HEK293 (cell line): ENCODE results near the gene GNAQ.

Experiments used
- CTCF ChIA-PET: fragments of 350-600 bp; formaldehyde crosslinking; extraction: SDS; loops from one replicate; lab custom pipeline; 2021; ENCODE audit warnings: antibody characterized with exemption; lab: Yijun Ruan, JAX
- POLR2A ChIA-PET: fragments of 300-600 bp; formaldehyde crosslinking; extraction: SDS; loops from one replicate; lab custom pipeline; 2020; ENCODE audit warnings: antibody characterized with exemption, inconsistent platforms; lab: Yijun Ruan, JAX
- H3K27ac ChIP-seq: fragments of 200-500 bp; sonication (Bioruptor generic); 2 replicates; pipeline ENCODE4 v1.5.1; 2014; ENCODE audit warnings: low read depth, low read length, control low read depth, inconsistent platforms; ENCODE audit errors: extremely low read depth
- H3K36me3 ChIP-seq, 2 experiments: fragments of 200-500 bp in 1 of 2; sonication (Bioruptor generic) in 1 of 2; 1 replicate in 1 of 2; 2 replicates in 1 of 2; pipeline ENCODE4 v1.5.1; 2014 to 2017; ENCODE audit warnings: inconsistent platforms in 2 of 2, low read length in 2 of 2; ENCODE audit not compliant: control insufficient read depth in 2 of 2, insufficient read depth in 1 of 2
- H3K4me1 ChIP-seq: fragments of 200-500 bp; sonication (Bioruptor generic); 2 replicates; pipeline ENCODE4 v1.5.1; 2014; ENCODE audit warnings: mild to moderate bottlenecking, low read length, inconsistent platforms; ENCODE audit not compliant: control insufficient read depth, insufficient read depth
- H3K4me3 ChIP-seq: 2 replicates; pipeline ENCODE4 v1.5.1; 2011; ENCODE audit warnings: low read depth, mild to moderate bottlenecking, control low read depth, low read length, moderate library complexity
- H3K9me3 ChIP-seq: fragments of 200-500 bp; sonication (Bioruptor generic); 2 replicates; pipeline ENCODE4 v1.5.1; 2014; ENCODE audit warnings: low read depth, low read length, inconsistent platforms; ENCODE audit not compliant: control insufficient read depth, insufficient read depth
- HOXA7 ChIP-seq: sonication (generic); formaldehyde crosslinking; IDR thresholded peaks from 2 replicates; pipeline ENCODE4 v1.8.1; 2022; ENCODE audit warnings: missing genetic modification reagents, borderline replicate concordance
- REPIN1 ChIP-seq: fragments of 450-650 bp; formaldehyde crosslinking; IDR thresholded peaks from 2 replicates; pipeline ENCODE4 v1.5.1; 2017; ENCODE audit warnings: missing biosample characterization, missing genetic modification characterization, low read depth
- SCRT2 ChIP-seq: fragments of 450-650 bp; formaldehyde crosslinking; IDR thresholded peaks from 2 replicates; pipeline ENCODE4 v1.5.1; 2016; ENCODE audit warnings: missing biosample characterization, missing genetic modification characterization
- SP2 ChIP-seq: fragments of 450-650 bp; formaldehyde crosslinking; IDR thresholded peaks from 2 replicates; pipeline ENCODE4 v1.5.1; 2016; ENCODE audit warnings: missing biosample characterization, missing genetic modification characterization
- YY1 ChIP-seq: fragments of 450-650 bp; formaldehyde crosslinking; IDR thresholded peaks from 2 replicates; pipeline ENCODE4 v1.5.1; 2018; ENCODE audit warnings: missing biosample characterization, missing genetic modification characterization
- ZBTB1 ChIP-seq: fragments of 450-650 bp; formaldehyde crosslinking; IDR thresholded peaks from 2 replicates; pipeline ENCODE4 v1.5.1; 2016; ENCODE audit warnings: missing biosample characterization, missing genetic modification characterization
- ZFP3 ChIP-seq: fragments of 450-650 bp; formaldehyde crosslinking; IDR thresholded peaks from 2 replicates; pipeline ENCODE4 v1.5.1; 2016; ENCODE audit warnings: low read depth, missing biosample characterization, missing genetic modification characterization
- ZFP37 ChIP-seq: fragments of 450-650 bp; formaldehyde crosslinking; IDR thresholded peaks from 2 replicates; pipeline ENCODE4 v1.5.1; 2016; ENCODE audit warnings: missing biosample characterization, missing genetic modification characterization
- ZNF121 ChIP-seq: fragments of 450-650 bp; formaldehyde crosslinking; IDR thresholded peaks from 2 replicates; pipeline ENCODE4 v1.5.1; 2016; ENCODE audit warnings: missing biosample characterization, missing genetic modification characterization
- ZNF132 ChIP-seq: fragments of 450-650 bp; formaldehyde crosslinking; IDR thresholded peaks from 2 replicates; pipeline ENCODE4 v1.5.1; 2017; ENCODE audit warnings: missing biosample characterization, missing genetic modification characterization, borderline replicate concordance
- ZNF19 ChIP-seq: fragments of 450-650 bp; formaldehyde crosslinking; IDR thresholded peaks from 2 replicates; pipeline ENCODE4; 2016; ENCODE audit warnings: missing biosample characterization, missing genetic modification characterization, low read depth
- ZNF221 ChIP-seq: fragments of 450-650 bp; formaldehyde crosslinking; IDR thresholded peaks from 2 replicates; pipeline ENCODE4 v1.5.1; 2017; ENCODE audit warnings: missing biosample characterization, missing genetic modification characterization, borderline replicate concordance
- ZNF404 ChIP-seq: fragments of 450-650 bp; formaldehyde crosslinking; IDR thresholded peaks from 2 replicates; pipeline ENCODE4 v1.5.1; 2017; ENCODE audit warnings: missing biosample characterization, missing genetic modification characterization
- ZNF416 ChIP-seq: fragments of 450-650 bp; formaldehyde crosslinking; IDR thresholded peaks from 2 replicates; pipeline ENCODE4 v1.5.1; 2016; ENCODE audit warnings: missing biosample characterization, missing genetic modification characterization
- ZNF48 ChIP-seq: fragments of 450-650 bp; formaldehyde crosslinking; IDR thresholded peaks from 2 replicates; pipeline ENCODE4 v1.5.1; 2016; ENCODE audit warnings: missing biosample characterization, missing genetic modification characterization
- ZNF530 ChIP-seq: fragments of 450-650 bp; formaldehyde crosslinking; IDR thresholded peaks from 2 replicates; pipeline ENCODE4 v1.5.1; 2016; ENCODE audit warnings: low read depth, missing biosample characterization, missing genetic modification characterization
- TF ChIP-seq, protein P1 (sequence below): fragments of 450-650 bp; formaldehyde crosslinking; IDR thresholded peaks from 2 replicates; pipeline ENCODE4 v1.5.1; 2016; ENCODE audit warnings: missing biosample characterization, missing genetic modification characterization
- TF ChIP-seq, protein P2 (sequence below): fragments of 450-650 bp; formaldehyde crosslinking; conservative IDR thresholded peaks from 2 replicates; pipeline ENCODE4 v1.5.1; 2016; ENCODE audit warnings: low read depth, missing biosample characterization, missing genetic modification characterization
- TF ChIP-seq, protein P3 (sequence below): sonication (generic); formaldehyde crosslinking; IDR thresholded peaks from 2 replicates; pipeline ENCODE4 v1.8.1; 2022; ENCODE audit warnings: mild to moderate bottlenecking, moderate library complexity, missing genetic modification reagents
- TF ChIP-seq, protein P4 (sequence below): fragments of 450-650 bp; formaldehyde crosslinking; IDR thresholded peaks from 2 replicates; pipeline ENCODE4 v1.5.1; 2016; ENCODE audit warnings: missing biosample characterization, missing genetic modification characterization
- TF ChIP-seq, protein P5 (sequence below): fragments of 450-650 bp; formaldehyde crosslinking; conservative IDR thresholded peaks from 2 replicates; pipeline ENCODE4 v1.5.1; 2016; ENCODE audit warnings: low read depth, missing biosample characterization, missing genetic modification characterization
- TF ChIP-seq, protein P6 (sequence below): fragments of 450-650 bp; IDR thresholded peaks from 2 replicates; pipeline ENCODE4 v1.5.1; 2018; ENCODE audit warnings: missing biosample characterization, mild to moderate bottlenecking, missing genetic modification characterization
- TF ChIP-seq, protein P7 (sequence below): fragments of 450-650 bp; formaldehyde crosslinking; IDR thresholded peaks from 2 replicates; pipeline ENCODE4 v1.5.1; 2016; ENCODE audit warnings: missing biosample characterization, missing genetic modification characterization, low read depth

Gene GNAQ

DNA sequence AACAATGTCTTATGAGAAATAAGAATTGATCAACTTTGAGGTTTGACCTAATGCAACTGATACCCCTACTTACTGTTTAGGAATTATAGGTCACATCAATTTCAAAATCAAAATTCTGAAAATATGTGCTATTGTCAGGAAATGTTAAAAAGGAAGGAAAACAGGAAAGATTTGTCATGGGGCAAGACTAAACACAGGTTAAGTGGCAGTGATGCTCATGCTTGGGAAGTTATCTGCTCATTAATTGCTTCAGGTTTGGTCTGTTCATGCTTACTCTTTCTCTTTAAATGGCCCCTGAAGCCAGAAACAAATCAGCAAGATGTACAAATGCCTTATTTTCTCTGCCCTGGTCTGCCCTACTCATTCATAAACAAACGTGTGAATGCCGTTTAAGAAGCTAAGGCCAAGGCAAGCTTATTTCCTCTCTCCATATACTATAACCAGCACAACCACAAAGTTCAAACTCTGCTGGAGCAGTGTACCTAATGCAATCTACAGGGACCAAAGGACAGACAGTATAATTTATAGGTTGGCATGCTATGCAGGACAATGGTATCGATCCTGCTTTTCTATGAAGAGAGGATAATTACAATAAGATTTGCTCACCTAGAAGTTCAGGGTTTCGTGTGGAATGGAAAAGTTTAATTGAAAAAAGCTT is 177.2 kb downstream of the GNAQ start (continued):
- TF ChIP-seq, protein P1, sequence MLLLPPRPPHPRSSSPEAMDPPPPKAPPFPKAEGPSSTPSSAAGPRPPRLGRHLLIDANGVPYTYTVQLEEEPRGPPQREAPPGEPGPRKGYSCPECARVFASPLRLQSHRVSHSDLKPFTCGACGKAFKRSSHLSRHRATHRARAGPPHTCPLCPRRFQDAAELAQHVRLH, result no peak
- no peak for TF ChIP-seq SCRT2 (tag by site-specific recombination)
- TF ChIP-seq ZFP3 (tag by site-specific recombination), result no peak
- no peak for TF ChIP-seq YY1 (tag by site-specific recombination)
- no peak for TF ChIP-seq ZNF416 (tag by site-specific recombination)
- no peak for TF ChIP-seq ZNF19 (tag by site-specific recombination)
- TF ChIP-seq ZBTB1, result no peak
- TF ChIP-seq, protein P2, sequence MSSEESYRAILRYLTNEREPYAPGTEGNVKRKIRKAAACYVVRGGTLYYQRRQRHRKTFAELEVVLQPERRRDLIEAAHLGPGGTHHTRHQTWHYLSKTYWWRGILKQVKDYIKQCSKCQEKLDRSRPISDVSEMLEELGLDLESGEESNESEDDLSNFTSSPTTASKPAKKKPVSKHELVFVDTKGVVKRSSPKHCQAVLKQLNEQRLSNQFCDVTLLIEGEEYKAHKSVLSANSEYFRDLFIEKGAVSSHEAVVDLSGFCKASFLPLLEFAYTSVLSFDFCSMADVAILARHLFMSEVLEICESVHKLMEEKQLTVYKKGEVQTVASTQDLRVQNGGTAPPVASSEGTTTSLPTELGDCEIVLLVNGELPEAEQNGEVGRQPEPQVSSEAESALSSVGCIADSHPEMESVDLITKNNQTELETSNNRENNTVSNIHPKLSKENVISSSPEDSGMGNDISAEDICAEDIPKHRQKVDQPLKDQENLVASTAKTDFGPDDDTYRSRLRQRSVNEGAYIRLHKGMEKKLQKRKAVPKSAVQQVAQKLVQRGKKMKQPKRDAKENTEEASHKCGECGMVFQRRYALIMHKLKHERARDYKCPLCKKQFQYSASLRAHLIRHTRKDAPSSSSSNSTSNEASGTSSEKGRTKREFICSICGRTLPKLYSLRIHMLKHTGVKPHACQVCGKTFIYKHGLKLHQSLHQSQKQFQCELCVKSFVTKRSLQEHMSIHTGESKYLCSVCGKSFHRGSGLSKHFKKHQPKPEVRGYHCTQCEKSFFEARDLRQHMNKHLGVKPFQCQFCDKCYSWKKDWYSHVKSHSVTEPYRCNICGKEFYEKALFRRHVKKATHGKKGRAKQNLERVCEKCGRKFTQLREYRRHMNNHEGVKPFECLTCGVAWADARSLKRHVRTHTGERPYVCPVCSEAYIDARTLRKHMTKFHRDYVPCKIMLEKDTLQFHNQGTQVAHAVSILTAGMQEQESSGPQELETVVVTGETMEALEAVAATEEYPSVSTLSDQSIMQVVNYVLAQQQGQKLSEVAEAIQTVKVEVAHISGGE, result no peak
- no peak for TF ChIP-seq ZFP37 (tag by site-specific recombination)
- TF ChIP-seq, protein P3, sequence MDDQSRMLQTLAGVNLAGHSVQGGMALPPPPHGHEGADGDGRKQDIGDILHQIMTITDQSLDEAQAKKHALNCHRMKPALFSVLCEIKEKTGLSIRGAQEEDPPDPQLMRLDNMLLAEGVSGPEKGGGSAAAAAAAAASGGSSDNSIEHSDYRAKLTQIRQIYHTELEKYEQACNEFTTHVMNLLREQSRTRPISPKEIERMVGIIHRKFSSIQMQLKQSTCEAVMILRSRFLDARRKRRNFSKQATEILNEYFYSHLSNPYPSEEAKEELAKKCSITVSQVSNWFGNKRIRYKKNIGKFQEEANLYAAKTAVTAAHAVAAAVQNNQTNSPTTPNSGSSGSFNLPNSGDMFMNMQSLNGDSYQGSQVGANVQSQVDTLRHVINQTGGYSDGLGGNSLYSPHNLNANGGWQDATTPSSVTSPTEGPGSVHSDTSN (CRISPR knock-in tag), result no peak
- TF ChIP-seq, protein P4, sequence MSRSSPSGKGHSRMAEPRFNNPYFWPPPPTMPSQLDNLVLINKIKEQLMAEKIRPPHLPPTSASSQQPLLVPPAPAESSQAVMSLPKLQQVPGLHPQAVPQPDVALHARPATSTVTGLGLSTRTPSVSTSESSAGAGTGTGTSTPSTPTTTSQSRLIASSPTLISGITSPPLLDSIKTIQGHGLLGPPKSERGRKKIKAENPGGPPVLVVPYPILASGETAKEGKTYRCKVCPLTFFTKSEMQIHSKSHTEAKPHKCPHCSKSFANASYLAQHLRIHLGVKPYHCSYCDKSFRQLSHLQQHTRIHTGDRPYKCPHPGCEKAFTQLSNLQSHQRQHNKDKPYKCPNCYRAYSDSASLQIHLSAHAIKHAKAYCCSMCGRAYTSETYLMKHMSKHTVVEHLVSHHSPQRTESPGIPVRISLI (tag by site-specific recombination), result no peak
- TF ChIP-seq ZNF48, result no peak
- TF ChIP-seq ZNF132, result no peak

DNA sequence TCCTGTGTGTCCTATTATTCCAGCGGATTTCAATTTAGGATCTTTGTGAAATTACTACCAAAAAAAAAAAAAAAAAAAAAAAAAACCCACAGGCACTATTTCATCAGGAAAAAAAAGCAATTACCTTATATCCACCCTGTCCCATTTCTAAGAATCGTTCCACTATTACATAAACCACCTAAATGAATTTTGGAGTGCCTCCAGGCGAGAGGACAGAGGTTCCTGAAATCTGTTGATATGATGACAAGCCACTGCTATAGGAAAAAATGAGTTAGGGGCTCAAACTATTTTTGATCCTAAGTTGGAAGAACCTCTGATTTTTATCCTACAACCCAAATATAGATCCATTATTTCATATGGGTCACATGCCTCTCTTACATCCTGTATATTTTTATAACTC is 177.9 kb downstream of the GNAQ start:
- no peaks in the 10 kb centered on the region for H3K9me3 ChIP-seq
- POLR2A ChIA-PET, result no interaction called here
- H3K4me1 ChIP-seq, result peaks cover 19% of the 10 kb centered on the region
- no peak overlapping the region for H3K27ac ChIP-seq
- CTCF ChIA-PET, result no interaction called here
- no peaks in the 10 kb centered on the region for H3K36me3 ChIP-seq
- no peak overlapping the region for H3K4me3 ChIP-seq
- TF ChIP-seq SP2 (tag by site-specific recombination) (no peak), ZNF221 (tag by site-specific recombination) (no peak), ZNF404 (no peak), HOXA7 (CRISPR knock-in tag) (no peak), ZNF121 (tag by site-specific recombination) (no peak), REPIN1 (tag by site-specific recombination) (no peak), ZNF530 (tag by site-specific recombination) (no peak)
- TF ChIP-seq, protein P5, sequence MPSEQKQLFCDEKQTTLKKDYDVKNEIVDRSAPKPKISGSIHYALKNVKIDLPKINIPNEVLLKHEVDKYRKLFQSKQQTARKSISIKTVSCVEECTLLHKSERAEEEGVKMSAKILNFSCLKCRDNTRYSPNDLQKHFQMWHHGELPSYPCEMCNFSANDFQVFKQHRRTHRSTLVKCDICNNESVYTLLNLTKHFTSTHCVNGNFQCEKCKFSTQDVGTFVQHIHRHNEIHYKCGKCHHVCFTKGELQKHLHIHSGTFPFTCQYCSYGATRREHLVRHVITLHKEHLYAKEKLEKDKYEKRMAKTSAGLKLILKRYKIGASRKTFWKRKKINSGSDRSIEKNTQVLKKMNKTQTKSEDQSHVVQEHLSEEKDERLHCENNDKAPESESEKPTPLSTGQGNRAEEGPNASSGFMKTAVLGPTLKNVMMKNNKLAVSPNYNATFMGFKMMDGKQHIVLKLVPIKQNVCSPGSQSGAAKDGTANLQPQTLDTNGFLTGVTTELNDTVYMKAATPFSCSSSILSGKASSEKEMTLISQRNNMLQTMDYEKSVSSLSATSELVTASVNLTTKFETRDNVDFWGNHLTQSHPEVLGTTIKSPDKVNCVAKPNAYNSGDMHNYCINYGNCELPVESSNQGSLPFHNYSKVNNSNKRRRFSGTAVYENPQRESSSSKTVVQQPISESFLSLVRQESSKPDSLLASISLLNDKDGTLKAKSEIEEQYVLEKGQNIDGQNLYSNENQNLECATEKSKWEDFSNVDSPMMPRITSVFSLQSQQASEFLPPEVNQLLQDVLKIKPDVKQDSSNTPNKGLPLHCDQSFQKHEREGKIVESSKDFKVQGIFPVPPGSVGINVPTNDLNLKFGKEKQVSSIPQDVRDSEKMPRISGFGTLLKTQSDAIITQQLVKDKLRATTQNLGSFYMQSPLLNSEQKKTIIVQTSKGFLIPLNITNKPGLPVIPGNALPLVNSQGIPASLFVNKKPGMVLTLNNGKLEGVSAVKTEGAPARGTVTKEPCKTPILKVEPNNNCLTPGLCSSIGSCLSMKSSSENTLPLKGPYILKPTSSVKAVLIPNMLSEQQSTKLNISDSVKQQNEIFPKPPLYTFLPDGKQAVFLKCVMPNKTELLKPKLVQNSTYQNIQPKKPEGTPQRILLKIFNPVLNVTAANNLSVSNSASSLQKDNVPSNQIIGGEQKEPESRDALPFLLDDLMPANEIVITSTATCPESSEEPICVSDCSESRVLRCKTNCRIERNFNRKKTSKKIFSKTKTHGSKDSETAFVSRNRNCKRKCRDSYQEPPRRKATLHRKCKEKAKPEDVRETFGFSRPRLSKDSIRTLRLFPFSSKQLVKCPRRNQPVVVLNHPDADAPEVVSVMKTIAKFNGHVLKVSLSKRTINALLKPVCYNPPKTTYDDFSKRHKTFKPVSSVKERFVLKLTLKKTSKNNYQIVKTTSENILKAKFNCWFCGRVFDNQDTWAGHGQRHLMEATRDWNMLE (tag by site-specific recombination), result no peak
- TF ChIP-seq, protein P6, sequence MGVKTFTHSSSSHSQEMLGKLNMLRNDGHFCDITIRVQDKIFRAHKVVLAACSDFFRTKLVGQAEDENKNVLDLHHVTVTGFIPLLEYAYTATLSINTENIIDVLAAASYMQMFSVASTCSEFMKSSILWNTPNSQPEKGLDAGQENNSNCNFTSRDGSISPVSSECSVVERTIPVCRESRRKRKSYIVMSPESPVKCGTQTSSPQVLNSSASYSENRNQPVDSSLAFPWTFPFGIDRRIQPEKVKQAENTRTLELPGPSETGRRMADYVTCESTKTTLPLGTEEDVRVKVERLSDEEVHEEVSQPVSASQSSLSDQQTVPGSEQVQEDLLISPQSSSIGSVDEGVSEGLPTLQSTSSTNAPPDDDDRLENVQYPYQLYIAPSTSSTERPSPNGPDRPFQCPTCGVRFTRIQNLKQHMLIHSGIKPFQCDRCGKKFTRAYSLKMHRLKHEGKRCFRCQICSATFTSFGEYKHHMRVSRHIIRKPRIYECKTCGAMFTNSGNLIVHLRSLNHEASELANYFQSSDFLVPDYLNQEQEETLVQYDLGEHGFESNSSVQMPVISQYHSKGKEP (tag by site-specific recombination), result no peak
- TF ChIP-seq, protein P7, sequence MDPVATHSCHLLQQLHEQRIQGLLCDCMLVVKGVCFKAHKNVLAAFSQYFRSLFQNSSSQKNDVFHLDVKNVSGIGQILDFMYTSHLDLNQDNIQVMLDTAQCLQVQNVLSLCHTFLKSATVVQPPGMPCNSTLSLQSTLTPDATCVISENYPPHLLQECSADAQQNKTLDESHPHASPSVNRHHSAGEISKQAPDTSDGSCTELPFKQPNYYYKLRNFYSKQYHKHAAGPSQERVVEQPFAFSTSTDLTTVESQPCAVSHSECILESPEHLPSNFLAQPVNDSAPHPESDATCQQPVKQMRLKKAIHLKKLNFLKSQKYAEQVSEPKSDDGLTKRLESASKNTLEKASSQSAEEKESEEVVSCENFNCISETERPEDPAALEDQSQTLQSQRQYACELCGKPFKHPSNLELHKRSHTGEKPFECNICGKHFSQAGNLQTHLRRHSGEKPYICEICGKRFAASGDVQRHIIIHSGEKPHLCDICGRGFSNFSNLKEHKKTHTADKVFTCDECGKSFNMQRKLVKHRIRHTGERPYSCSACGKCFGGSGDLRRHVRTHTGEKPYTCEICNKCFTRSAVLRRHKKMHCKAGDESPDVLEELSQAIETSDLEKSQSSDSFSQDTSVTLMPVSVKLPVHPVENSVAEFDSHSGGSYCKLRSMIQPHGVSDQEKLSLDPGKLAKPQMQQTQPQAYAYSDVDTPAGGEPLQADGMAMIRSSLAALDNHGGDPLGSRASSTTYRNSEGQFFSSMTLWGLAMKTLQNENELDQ (tag by site-specific recombination), result no peak
